Naive B cell (primary cell): ENCODE results near the gene DCUN1D2. TPM values are rescaled to one million over a fixed set of nuclear protein-coding genes. Genes with fewer than 3 reads are reported as not detected.
"Not testable (repeated sequence)": the region's sequence is repeated elsewhere in the genome, so short reads cannot be mapped to it uniquely, and the experiment has no call there.

Source experiments
- ATAC-seq, 2 donors: fragments of 150-1000 bp; cut with Tn5 transposase; 2 replicates each; pipeline ENCODE4 v1.10.0; 2021; ENCODE audit warnings: low read depth in 2 of 2, mild to moderate bottlenecking in 2 of 2, moderate library complexity in 2 of 2
- DNase-seq: peaks from one replicate; pipeline ENCODE4 v3.0.0; 2022
- H3K27ac Mint-ChIP-seq, 6 donors: one replicate each; pipeline ENCODE4 v1.8.0; 2020 to 2022; ENCODE audit warnings: mild to moderate bottlenecking in 6 of 6, mixed read lengths in 6 of 6, moderate library complexity in 5 of 6, inconsistent platforms in 2 of 6
- H3K27me3 Mint-ChIP-seq, 3 donors: one replicate each; pipeline ENCODE4 v1.8.0; 2021 to 2022; ENCODE audit warnings: mixed read lengths in 3 of 3, mild to moderate bottlenecking in 1 of 3
- H3K36me3 Mint-ChIP-seq, 2 donors: one replicate each; pipeline ENCODE4 v1.8.0; 2020 to 2022; ENCODE audit warnings: mixed read lengths in 2 of 2, inconsistent platforms in 1 of 2, mild to moderate bottlenecking in 1 of 2
- H3K4me1 Mint-ChIP-seq, 3 donors: one replicate each; pipeline ENCODE4 v1.8.0; 2020 to 2022; ENCODE audit warnings: mixed read lengths in 3 of 3, inconsistent platforms in 1 of 3, mild to moderate bottlenecking in 1 of 3, moderate library complexity in 1 of 3
- H3K4me3 Mint-ChIP-seq, 8 donors: one replicate each; pipeline ENCODE4 v1.8.0; 2020 to 2022; ENCODE audit warnings: mild to moderate bottlenecking in 8 of 8, mixed read lengths in 8 of 8, moderate library complexity in 8 of 8, inconsistent platforms in 2 of 8
- H3K9me3 Mint-ChIP-seq, 7 donors: one replicate each; pipeline ENCODE4 v1.8.0; 2020 to 2022; ENCODE audit warnings: mixed read lengths in 7 of 7, mild to moderate bottlenecking in 5 of 7, inconsistent platforms in 2 of 7, moderate library complexity in 1 of 7
- polyA plus RNA-seq, 6 donors: library from polyadenylated mRNA; unstranded; fragments of 300-500 nt; fragmentation: Illumina TruSeq; gene quantifications; one replicate each; pipeline ENCODE4 v1.2.3, GENCODE V29; 2021; ENCODE audit warnings: low read depth in 6 of 6

Gene DCUN1D2
- polyA plus RNA-seq, 6 donors from 2014 or later = 4.9 to 22.3 (median 7.1) TPM

- no peaks in the 10 kb centered on the region for H3K27me3 Mint-ChIP-seq
- no peak overlapping the region for H3K4me3 Mint-ChIP-seq
- no peak for ATAC-seq
- H3K4me1 Mint-ChIP-seq = no peaks in the 10 kb centered on the region
- no peak for DNase-seq
- H3K36me3 Mint-ChIP-seq = peaks cover 0 to 14% of the 10 kb centered on the region in 2 donors
- H3K27ac Mint-ChIP-seq = peak overlapping the region in 3 of 6 donors; percentile 3 to 45 (median 16)
- peaks cover 0 to 3% (median 0%) of the 10 kb centered on the region in 7 donors for H3K9me3 Mint-ChIP-seq
These were observed 53.0 kb downstream of the DCUN1D2 start for GRCh38 chr13:113437408-113438010.

DNA sequence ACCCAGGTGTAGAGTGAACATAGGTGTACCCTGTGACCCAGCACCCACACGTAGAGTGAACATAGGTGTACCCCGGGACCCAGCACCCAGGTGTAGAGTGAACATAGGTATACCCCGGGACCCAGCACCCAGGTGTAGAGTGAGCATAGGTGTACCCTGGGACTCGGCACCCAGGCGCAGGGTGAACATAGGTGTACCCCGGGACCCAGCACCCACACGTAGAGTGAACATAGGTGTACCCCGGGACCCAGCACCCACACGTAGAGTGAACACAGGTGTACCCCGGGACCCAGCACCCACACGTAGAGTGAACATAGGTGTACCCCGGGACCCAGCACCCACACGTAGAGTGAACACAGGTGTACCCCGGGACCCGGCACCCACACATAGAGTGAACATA is 53.6 kb downstream of the DCUN1D2 start:
- DNase-seq, H3K9me3 Mint-ChIP-seq, H3K4me1 Mint-ChIP-seq, H3K27ac Mint-ChIP-seq, ATAC-seq, H3K4me3 Mint-ChIP-seq, H3K27me3 Mint-ChIP-seq, H3K36me3 Mint-ChIP-seq: not testable (repeated sequence)

- H3K27me3 Mint-ChIP-seq, H3K9me3 Mint-ChIP-seq, ATAC-seq, H3K4me3 Mint-ChIP-seq, DNase-seq, H3K36me3 Mint-ChIP-seq, H3K27ac Mint-ChIP-seq, H3K4me1 Mint-ChIP-seq: not testable (repeated sequence)
These were observed 54.6 kb downstream of the DCUN1D2 start for GRCh38 chr13:113435907-113436306.

GRCh38 chr13:113433391-113433916 is 57.1 kb downstream of the DCUN1D2 start:
- H3K4me1 Mint-ChIP-seq = peaks cover 0 to 3% (median 0%) of the 10 kb centered on the region in 3 donors
- no peaks in the 10 kb centered on the region for H3K27me3 Mint-ChIP-seq
- no peak overlapping the region for H3K4me3 Mint-ChIP-seq
- H3K9me3 Mint-ChIP-seq = no peaks in the 10 kb centered on the region
- H3K27ac Mint-ChIP-seq = no peak overlapping the region
- DNase-seq (no peak), ATAC-seq (no peak)
- H3K36me3 Mint-ChIP-seq = no peaks in the 10 kb centered on the region

DNA sequence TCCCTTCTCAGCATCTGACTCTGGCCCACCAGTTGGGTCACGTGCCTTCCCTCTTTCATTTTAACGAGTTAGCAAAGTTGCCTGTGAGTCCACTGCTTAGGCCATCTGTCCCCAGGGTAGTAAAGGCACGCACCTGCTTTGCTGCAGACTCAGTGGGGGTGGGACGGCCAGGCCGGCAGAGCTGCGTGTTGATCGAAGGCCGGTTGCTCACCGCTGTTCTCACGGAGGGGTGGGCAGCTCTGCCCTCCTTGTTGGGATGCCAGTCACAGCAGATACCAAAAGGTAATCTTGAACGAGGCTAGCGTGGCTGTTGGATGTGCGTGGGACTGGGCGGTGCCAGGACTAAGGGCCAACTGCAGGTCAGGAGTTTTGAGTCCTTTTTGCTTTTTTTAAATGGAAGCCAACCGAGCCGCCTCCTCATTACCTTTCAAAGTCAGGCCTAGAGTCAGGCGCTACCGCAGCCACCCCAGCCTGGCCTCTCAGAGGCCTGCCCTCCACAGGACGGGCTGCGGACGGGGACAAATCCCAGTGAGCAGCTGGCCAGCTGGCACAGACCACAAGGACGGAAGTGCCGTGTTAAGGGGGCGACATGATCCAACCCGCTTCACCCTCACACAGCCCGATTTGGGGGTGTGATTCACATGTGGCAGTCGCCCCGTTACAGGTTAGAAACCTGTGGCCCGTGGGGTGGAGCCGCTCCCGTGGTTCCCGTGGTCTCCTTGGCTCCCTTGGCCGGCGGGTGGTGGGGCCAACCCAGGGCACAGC is 57.8 kb downstream of the DCUN1D2 start:
- ATAC-seq (no peak), DNase-seq (no peak)
- peaks cover 0 to 3% (median 0%) of the 10 kb centered on the region in 3 donors for H3K4me1 Mint-ChIP-seq

GRCh38 chr13:113431171-113431570 is 59.3 kb downstream of the DCUN1D2 start:
- H3K27me3 Mint-ChIP-seq = no peaks in the 10 kb centered on the region
- H3K4me1 Mint-ChIP-seq = peaks cover 0 to 3% (median 0%) of the 10 kb centered on the region in 3 donors
- H3K4me3 Mint-ChIP-seq = no peak overlapping the region

More for the DNA sequence above, 57.8 kb downstream of the DCUN1D2 start:
- no peaks in the 10 kb centered on the region for H3K27me3 Mint-ChIP-seq
- no peak overlapping the region for H3K27ac Mint-ChIP-seq
- no peaks in the 10 kb centered on the region for H3K9me3 Mint-ChIP-seq
- H3K36me3 Mint-ChIP-seq = no peaks in the 10 kb centered on the region
- no peak overlapping the region for H3K4me3 Mint-ChIP-seq

DNA sequence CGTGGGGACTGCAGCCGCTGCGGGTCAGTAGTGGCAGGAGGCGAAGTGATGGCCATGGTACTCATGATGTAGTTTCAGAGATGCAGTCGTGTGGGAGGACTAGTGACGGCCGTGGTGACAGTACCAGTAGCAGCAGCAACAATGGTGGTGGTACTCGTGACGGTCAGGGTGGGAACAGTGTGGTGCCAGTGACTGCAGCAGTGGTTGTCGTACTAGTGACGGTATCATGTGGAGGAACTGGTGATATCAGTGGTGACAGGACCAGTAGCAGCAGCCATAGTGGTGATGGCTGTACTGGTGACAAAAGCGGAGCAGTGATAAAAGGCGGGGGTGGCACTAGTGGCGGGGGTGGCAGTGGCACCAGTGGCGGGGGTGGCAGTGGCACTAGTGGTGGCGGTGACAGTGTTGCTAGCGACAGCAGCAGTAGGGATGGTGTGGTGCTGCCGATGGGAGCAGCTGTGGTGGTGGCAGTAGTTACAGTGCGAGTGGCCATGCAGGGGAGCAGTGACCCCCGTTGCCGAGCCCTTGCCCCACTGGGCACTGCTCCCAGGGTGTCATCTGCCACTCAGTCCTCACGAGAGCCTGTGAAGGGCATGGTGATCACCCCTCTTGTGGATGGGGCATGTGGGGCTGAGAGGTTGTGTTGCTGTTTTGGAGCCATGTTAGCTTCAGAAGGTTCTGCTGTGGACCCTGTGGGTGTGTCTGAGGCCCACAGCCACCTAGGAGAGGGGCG is 60.0 kb downstream of the DCUN1D2 start:
- no peak for ATAC-seq
- Mint-ChIP-seq H3K4me3 (no peak overlapping the region), H3K4me1 (peaks cover 0 to 3% (median 0%) of the 10 kb centered on the region in 3 donors), H3K27me3 (no peaks in the 10 kb centered on the region), H3K27ac (no peak overlapping the region), H3K9me3 (no peaks in the 10 kb centered on the region), H3K36me3 (no peaks in the 10 kb centered on the region)
- no peak for DNase-seq

More at GRCh38 chr13:113431171-113431570, 59.3 kb downstream of the DCUN1D2 start:
- no peak for DNase-seq
- Mint-ChIP-seq H3K9me3 (no peaks in the 10 kb centered on the region), H3K36me3 (no peaks in the 10 kb centered on the region), H3K27ac (no peak overlapping the region)
- ATAC-seq = no peak

DNA sequence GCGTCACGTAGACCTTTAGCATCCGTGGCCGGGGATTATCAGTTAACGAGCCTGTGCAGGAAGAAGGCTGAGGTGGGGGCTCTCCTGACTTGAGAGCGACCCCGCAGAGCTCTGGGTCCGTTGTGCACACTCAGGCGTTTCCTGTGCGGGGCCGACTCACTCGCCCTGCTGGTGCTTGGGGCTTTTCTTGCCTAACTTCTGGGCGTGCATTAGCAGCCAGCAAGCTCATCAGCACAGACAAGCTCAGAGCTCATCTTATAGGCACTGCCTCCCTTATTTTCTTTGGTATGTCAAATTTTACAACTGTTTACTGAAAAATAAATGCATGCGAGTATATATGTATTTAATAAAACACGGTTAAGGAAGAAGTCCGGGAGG is 60.9 kb downstream of the DCUN1D2 start:
- ATAC-seq (no peak), DNase-seq (no peak)
- no peak overlapping the region for H3K27ac Mint-ChIP-seq
- H3K9me3 Mint-ChIP-seq = no peaks in the 10 kb centered on the region
- H3K4me1 Mint-ChIP-seq = peaks cover 0 to 3% (median 0%) of the 10 kb centered on the region in 3 donors
- no peaks in the 10 kb centered on the region for H3K36me3 Mint-ChIP-seq
- H3K27me3 Mint-ChIP-seq = no peaks in the 10 kb centered on the region
- no peak overlapping the region for H3K4me3 Mint-ChIP-seq

GRCh38 chr13:113428871-113429607 is 61.5 kb downstream of the DCUN1D2 start:
- Mint-ChIP-seq H3K9me3 (no peaks in the 10 kb centered on the region), H3K4me3 (no peak overlapping the region), H3K4me1 (peaks cover 0 to 3% (median 0%) of the 10 kb centered on the region in 3 donors), H3K36me3 (no peaks in the 10 kb centered on the region), H3K27ac (no peak overlapping the region), H3K27me3 (no peaks in the 10 kb centered on the region)
- ATAC-seq = no peak
- no peak for DNase-seq

- Mint-ChIP-seq H3K4me1 (peaks cover 0 to 3% (median 0%) of the 10 kb centered on the region in 3 donors), H3K9me3 (no peaks in the 10 kb centered on the region), H3K27ac (no peak overlapping the region), H3K27me3 (no peaks in the 10 kb centered on the region), H3K36me3 (no peaks in the 10 kb centered on the region), H3K4me3 (no peak overlapping the region)
- no peak for DNase-seq
- ATAC-seq = no peak
These were observed 62.0 kb downstream of the DCUN1D2 start for GRCh38 chr13:113428469-113428865.

- H3K27me3 Mint-ChIP-seq = no peaks in the 10 kb centered on the region
- ATAC-seq = no peak
- H3K27ac Mint-ChIP-seq = no peak overlapping the region
- H3K36me3 Mint-ChIP-seq = no peaks in the 10 kb centered on the region
- no peaks in the 10 kb centered on the region for H3K9me3 Mint-ChIP-seq
- no peak overlapping the region for H3K4me3 Mint-ChIP-seq
- no peak for DNase-seq
- peaks cover 0 to 3% (median 0%) of the 10 kb centered on the region in 3 donors for H3K4me1 Mint-ChIP-seq
These were observed 62.7 kb downstream of the DCUN1D2 start for GRCh38 chr13:113427562-113428468.

DNA sequence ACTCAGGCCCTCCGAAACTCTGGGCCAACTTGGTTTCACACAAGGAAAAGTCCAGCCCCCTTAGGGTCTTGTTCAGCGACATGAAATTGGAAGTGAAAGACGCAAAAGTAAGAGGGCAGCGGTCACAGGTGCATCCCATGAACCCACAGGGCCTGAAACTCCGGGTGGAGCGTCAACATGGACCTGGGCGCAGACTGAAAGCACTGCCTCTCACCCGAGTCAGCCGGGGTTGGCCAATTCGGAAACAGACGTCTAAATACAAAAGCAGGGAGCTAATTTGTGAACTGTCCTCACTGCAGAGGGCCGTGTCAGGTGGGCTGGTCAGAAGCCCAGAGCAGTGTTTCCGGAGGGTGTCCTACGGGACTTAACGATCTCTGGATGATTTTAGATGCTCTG is 63.9 kb downstream of the DCUN1D2 start:
- DNase-seq (no peak), ATAC-seq (no peak)
- no peaks in the 10 kb centered on the region for H3K27me3 Mint-ChIP-seq
- H3K36me3 Mint-ChIP-seq = no peaks in the 10 kb centered on the region
- H3K4me1 Mint-ChIP-seq = peaks cover 0 to 3% (median 0%) of the 10 kb centered on the region in 3 donors
- no peak overlapping the region for H3K4me3 Mint-ChIP-seq
- no peaks in the 10 kb centered on the region for H3K9me3 Mint-ChIP-seq
- H3K27ac Mint-ChIP-seq = no peak overlapping the region
